Suppressor macrophage treated with lipopolysaccharide for 4 hours (primary cell): Measurements from ENCODE around the gene AGXT2.
"Not testable (repeated sequence)": the region's sequence is repeated elsewhere in the genome, so short reads cannot be mapped to it uniquely, and the experiment has no call there.

Source experiments
- DNase-seq: peaks from one replicate; pipeline ENCODE4 v3.0.0-alpha.2; 2020

Gene AGXT2

DNA sequence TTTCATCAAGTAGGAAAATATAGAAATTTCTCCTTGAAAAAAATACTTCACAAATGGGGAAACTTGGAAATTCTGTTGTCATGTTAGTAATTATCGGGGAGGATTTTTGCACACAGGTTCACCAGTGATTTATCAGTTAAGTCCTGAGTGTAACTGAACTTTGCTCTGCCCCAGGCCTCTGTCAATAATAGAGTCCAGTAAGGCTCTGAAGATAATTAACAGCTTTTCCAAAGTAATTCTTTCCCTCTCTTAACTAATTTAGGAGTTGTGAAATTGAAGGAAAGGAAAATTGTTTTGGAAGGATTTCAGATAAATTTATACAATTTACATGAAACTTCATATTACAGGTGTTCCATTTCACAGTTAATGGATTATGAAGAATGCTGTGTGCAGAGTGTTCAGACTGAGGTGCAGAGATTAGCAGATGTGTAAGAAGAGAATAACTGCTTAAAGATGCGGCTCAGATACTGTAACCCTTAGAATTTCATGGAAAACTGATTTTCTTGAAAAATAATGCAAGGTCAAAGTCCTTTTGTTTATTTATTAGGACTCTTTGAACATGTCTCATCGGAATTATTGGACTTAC, 2.9 kb upstream of the AGXT2 start:
- no peak for DNase-seq

DNA sequence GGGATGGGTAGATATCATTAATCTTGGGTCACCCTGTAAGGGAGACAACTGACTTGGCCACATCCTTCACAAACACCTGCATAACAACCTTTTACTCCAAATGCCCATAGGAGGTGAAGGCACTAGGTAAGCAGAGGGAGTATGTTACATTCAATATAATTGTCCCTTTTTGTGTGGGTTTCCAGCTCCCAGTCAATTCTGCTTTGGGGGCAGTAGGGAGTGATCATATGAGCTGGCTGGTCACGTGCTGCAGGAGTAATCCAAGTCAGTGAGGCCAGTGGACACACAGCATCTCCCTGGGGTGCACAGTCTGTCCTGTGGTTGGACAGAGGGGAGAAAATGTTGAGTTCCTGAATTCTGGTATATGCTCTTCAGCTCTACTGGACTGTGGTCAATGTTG, 1.2 kb upstream of the AGXT2 start:
- no peak for DNase-seq

DNA sequence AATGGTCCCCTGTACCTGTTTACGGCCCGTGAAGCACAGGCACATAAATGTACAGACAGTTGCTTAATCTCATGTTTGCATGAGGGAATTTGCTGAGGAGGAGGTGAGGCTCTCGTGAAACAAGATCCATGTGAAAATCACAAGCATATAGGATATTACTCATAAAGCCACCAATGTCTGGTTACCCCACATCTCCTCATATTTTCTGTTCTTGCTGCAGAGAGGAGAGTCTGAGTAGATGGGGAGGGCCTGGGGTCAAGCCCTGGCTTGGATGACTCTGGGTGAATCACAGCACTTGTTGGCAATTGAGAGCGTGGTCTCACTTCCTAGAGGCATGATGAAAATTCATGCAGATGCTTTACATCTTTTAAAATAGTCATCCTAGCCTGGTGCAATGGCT, 975 bp downstream of the AGXT2 start:
- peak; percentile 14 for DNase-seq

DNA sequence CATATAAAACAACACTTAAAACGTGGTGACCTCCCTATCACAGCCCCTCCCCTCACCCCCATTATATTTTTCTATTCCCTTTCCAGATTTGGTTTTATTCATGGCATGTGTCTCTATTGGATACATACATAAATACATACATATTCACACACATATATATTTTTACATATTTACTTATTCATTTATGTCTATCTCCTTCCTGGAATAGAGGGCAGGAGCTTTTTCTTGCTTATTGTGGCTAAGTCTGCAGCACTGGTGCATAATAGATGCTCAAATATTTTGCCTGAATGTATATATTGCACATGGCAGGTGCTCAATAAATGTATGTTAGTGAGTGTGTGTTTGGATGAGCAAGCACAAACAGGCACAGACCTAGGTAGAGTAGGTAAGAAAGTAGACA, 2.5 kb downstream of the AGXT2 start:
- DNase-seq, result no peak

DNA sequence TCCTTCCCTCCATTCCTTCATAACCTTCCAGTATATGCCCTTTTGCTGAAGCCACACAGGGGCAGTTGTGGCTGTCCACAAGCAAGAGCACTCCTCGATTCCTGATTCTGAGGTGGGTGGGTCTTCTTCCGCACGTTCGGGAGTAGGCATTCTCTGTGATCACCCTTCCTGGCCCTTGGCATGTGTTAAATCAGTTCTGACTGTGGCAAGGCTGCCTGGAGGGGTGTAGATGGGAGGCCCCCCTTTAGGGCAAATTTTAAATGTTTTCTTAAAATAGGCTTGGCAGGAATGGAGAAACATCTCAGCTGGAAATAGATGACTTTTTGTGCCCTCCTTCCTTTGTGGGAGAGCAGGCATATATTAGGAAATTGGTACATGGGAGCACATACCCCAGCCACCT, 3.1 kb downstream of the AGXT2 start:
- DNase-seq, result no peak

DNA sequence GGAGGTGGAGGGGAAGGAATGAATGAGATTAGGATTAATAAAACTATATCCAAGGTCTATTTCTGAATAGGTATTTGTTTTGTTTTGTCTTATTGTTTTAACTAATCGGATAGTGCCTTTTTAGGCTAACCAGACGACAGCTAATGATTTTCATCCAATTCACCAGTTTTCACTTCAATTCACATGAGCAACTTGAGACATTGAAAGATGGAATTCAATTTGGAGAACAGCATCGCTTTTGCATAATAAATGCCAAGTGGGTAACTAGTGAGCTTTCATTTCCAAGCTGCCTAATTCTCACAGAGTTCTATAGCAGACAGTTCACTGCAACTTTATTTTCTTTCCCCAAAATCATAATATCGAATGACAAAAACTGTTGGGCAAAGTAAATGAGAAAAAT, 5.0 kb downstream of the AGXT2 start:
- DNase-seq, result no peak

DNA sequence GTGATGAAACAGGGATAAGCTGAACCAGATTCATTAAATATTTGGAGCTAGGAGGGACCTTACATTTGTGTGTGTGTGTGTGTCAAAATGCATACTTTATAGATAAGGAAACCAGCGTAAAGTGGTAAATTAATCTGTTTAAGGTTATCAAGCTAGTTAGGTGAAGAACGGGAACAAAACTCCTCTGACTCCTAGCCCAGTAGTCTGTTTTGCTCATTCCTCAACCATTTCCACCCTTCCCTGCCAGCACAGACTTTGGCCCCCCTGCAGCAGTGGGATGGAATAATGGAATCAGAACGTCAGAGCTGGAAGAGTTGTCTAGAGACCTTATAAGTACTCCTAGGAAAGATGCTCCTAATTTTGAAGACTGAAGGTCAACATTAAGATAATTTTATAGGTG, 6.5 kb downstream of the AGXT2 start:
- DNase-seq, result no peak

DNA sequence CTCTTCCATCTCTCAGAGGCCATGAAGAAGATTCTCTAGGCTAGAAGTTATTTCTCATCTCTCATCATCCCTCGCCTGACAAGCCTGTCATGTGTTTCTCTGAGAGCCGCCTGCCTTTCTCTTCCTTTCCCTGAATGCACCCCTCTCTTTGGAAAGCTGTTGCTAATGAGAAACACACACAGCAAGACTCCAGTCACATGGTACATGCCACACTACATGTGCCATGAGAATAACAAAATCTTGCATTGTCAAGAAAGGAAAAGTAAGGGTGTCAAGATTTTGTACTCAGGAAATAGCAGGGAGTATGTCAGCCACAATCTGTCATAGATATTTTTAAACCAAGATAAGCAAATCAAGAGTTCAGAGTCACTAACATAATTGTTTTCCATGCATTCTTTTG, 8.9 kb downstream of the AGXT2 start:
- no peak for DNase-seq

DNA sequence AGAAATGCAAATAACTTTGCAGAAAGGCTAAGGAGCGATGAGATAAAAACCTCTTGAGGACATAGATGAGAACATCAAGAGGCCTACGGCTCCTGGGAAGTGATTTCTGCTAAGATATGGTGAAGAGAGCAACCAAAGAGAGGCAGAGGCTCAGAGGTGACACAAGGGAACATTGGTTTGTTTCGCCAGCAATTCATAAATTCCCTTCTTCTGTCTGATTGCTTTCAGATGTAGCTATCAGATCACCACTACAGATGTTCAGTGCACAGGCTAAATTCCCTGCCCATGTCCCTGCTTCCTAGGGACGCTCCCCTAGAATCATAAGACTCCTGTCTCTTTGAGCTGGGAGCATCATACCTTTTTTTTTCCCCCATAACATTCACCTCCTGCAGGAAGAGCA, 11.2 kb downstream of the AGXT2 start:
- no peak for DNase-seq

DNA sequence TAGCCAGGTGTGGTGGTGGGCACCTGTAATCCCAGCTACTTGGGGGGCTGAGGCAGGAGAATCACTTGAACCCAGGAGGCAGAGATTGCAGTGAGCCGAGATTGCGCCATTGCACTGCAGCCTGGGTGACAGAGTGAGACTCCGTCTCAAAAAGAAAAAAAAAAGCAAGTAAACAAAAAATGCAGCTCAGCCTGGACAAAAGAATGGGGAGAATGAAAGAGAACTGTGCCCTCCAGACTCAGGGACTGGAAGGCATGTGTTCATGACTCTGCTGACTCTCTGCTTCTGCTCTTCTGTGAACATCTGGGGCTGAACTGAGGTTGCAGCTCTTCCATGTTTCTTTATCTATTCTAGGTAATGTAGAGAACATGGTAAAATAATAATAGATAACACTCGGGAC, 11.8 kb downstream of the AGXT2 start:
- not testable (repeated sequence) for DNase-seq

DNA sequence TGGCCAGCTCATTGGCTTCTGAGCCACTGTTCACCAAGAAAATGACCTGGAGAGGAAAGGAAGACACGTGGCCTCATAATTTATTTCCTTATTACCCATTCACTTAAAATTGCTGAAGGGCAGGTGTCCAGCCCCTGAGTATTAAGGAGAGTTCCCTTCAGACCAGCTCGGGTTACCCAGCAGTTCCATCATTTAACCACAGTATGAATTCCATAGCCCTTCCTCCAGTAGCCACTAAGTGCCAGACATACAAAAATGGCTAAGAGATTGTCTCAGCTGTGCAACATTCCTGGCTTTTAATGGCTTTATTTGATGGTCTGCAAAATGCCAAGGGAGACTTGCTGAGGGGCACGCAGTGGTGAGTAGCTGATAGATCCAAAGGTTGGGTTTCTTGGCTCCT, 12.5 kb downstream of the AGXT2 start:
- DNase-seq, result no peak

DNA sequence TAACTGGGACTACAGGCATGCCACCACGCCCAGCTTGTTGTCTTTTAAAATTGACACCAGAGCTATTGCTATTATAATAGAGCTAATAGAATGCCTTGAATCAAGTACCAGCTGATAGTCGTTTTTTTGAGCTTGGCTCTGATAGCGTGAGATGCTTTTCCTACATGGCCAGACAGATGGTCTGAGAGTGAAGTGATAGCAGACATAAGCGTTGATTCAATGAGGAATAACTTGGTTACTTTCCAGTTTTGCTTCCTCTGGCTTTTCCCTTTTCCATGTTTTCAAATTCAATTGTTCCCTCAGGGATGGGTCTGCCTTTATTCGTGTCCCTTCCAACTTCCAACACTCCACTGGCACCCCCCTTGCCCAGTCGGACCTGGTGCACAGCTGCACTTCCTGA, 15.4 kb downstream of the AGXT2 start:
- DNase-seq, result no peak

DNA sequence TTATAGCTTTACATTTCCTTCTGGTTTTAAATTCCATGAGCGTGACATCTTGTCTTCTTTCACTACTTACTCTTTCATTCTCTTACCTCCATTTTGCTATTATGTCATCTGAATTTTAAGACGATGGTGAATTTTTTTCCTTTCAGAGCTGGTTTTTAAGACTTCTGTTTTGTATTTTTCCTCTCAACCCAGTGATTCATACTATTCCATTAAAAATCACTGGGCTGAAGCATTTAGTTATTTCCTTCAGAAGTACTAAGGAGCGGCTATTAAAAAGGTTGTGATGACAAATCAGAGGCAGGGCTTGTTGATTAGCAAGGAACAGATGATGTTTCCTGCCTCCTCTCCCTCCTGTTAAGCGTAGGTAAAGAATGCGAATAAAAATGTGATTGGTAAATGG, 16.5 kb downstream of the AGXT2 start:
- DNase-seq, result no peak

DNA sequence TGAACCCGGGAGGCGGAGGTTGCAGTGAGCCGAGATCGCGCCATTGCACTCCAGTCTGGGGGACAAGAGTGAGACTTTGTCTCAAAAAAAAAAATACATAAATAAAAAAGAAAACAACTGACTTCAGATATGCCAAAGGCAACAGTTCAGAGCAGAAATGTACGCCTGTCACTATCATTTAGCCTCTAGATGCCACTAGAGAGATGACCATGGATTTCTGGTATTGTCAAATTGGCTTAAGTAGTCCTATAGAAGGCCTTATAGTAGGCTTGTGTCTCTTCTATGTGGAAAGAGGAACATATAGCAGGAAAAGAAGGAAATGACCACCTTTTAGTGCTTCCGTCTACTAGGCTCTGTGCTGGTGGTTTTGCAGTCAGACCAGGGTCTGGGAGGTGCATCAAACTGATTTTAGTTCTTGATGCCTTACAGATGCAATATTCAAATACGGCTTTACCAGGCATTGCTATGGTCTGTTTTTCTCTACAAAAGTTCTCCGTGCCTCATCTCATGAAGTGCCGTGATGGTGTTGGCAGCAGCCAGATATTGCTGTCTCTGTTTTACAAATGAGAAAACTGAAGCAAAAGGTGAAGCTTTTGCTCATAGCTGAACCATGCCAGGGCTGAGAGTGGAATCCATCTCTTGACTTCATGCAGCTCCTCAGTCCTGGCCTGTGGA, 17.2 kb downstream of the AGXT2 start:
- DNase-seq, result peak; percentile 5

DNA sequence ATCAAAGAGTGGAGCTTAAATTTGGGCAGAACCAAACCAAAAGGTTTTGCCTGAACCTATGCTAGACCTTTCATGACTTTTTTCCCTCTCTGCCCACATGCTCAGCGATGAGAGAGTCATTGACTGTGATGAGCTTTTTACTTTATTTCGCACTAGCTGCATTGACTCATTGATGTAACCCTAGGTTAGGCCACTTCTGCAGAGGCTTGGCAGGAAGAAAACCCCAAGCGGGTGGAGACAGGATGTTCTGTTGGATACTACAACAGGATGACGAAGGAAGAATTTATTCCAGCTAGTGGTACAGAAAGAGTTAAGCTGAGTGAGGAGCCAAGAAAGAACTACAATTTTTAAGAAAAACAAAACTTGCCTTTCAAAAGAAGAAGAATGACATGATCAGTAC, 18.4 kb downstream of the AGXT2 start:
- peak; percentile 34 for DNase-seq

DNA sequence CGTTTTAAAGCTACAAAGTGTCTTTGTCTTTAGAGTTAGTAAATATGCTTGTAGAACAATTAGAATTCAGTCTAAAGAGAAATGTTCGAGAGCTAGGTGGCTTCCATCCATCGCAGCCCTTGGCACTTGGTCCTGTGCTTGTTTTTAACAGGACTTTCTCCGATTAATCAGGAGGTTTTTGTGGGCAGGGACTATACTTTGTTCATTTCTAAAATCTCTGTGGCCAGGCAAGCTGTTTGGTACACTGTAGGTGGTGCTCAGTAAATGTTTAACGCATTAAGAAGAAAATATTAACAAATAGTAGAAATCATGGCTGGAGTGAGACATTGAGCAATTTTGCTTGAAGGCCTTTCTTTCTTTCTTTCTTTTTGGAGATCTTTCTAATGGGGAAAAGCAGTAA, 20.8 kb downstream of the AGXT2 start:
- no peak for DNase-seq

DNA sequence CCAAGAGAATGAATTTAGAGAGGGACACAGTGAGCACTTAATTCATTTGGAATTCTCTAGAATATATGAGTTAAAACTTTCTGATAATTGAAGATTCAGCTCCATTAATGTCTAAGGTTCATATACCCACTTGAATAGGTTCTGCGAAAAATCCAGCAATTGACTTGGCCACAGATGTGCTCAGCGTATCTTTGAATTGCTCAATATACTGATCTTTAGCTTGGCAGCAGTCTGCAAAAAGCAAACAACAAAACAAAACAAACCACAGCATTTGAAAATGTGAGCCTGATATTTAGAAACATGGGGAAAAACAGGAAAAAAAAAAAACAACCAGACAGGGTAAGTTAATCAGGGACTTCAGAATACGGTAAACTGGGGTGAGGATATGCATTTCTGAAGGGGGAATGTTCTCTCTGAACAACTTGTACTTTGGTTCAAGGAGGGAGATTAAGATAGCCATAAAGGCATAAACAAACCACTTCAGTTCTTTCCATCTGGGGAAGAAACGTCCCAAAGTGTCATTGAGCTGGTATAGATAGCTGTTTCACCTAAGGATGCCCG, 21.4 kb downstream of the AGXT2 start:
- no peak for DNase-seq

DNA sequence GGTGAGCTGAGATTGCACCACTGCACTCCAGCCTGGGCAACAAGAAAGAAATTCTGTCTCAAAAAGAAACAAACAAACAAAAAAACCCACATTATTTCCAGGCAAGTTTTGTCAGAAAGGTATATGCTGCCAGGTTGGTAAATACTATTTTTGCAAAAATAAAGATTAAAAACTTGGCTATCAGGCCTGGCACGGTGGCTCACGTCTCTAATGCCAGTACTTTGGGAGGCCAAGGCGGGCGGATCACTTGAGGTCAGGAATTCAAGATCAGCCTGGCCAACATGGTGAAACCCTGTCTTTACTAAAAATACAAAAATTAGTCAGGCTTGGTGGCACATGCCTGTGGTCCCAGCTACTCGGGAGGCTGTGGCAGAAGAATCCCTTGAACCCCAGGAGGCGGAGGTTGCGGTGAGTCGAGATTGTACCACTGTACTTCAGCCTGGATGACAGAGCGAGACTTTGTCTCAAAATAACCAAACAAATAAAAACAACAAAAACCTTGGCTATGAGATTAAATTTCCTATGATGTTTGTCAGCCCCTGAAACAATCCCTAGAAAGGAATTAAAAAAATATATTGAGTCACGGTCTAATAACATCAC, 22.7 kb downstream of the AGXT2 start:
- DNase-seq, result no peak

DNA sequence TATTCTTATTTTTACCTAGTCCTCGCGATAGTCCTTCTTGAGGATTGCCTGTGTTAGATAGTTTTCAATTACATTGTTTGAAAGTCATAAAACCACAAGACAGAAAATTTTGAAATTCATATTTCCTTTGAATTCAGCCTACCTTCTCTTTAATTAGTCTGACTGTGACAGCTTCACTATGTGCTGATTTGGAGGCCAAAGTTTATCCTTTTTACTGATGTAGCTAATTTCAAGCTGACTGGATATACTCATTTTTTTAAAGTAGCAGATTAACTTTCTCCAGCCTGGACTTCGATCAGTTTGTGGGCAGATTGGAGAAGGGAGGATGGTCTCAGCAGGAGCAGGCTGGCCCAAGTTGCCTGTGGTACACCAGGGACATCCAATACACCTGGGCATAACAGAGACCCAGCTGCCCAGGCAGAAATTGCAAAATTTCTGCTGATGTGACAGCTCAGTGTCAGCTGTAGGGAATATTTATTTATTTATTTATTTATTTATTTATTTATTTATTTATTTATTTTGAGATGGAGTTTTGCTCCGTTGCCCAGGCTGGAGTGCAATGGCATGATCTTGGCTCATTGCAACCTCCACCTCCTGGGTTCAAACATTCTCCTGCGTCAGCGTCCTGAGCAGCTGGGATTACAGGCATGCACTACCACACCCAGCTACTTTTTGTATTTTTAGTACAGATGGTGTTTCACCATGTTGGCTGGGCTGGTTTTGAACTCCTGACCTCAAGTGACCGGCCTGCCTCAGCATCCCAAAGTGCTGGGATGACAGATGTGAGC, 24.2 kb downstream of the AGXT2 start:
- no peak for DNase-seq

DNA sequence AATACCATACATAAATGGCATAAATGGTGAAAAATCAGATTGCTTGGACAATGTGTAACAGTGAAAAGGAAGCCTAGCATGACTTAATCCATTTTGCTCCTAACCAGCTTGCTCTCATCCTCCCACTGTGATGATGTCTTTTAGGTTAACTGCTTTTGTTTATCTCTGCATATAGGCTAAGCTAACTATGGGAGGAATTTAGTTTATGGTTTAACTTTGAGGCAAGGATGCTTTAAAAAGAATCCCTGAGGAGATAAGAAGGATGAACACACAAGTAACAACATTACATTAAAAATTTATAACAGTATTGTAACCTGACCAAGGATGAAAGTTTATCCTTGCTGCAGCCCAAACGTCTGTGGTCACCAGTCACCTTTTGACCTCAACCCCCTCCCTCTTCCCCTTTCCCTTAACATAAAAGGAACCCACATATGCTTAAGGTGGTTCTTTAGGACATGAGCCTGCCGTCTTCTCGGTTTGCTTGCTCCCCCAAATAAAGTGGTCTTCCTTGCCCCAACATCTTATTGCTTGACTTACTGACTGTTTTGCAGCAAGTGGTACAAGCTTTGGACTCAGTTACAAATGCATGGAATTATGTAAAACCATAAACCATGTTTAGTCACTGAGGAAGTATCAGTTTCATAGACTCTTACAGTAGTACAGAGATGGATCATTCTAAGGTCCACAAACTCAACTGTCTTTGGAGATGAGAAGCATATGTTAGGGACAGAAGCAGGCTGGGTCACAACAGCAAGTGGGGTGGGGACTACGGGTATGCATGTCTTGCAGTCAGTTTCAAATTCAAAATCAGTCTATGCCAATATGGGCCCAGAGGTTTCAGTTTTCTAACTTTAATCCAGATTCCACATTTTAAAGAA, 31.3 kb downstream of the AGXT2 start:
- DNase-seq, result no peak

DNA sequence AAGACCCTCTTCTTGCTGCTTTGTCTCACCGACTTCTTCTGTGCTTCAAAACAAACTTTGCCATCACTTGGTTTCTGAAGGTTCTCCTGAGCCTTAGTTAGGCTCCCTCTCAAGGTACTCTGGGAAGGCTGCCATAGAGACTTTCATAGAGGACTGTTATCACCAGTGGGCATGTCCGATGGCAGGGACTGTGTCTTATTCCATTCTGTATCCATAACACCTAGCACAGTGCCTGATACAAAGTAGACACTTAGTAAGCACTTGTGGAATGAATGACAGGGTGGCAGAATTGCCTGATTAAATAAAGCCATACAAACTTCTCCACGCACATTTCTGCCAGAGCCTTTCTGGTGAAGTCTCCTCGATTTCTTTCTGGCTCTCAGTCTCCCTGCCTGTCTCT, 32.7 kb downstream of the AGXT2 start:
- no peak for DNase-seq

DNA sequence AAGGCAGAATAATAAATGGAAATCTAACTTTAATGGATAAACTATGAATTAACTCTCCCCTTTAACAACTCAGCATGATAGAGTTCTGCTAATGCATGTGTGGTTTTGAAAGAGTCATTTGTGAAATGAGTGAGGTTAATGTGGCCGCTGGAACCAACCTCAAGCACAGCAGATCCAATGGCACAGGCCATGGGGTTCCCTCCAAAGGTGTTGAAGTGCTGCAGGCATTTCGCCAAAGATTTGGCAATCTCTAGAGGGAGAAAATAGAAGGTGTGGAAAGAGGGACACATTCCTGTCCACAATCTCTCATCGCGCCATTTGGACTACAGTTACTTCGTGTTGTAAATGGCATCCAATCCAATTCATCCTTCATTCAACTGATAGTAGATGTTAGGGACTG, 35.0 kb downstream of the AGXT2 start:
- no peak for DNase-seq

DNA sequence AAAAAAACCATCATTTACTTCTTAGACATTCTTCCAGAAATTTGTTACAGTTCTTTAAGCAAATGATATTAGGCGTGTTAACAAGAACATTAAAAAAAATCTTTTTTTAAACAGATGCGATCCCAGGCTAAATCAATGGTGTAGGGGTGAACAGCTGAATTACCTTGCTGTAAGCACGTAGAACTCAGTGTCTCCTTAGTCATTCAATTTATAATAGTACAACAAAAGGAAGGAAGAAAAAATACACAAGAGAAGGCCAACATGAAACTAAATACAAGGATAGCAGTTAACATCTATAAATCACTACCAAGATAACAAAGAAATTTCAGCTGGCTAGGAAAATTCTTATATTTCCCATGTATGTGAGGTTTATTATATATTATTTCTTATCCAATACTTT, 35.4 kb downstream of the AGXT2 start:
- no peak for DNase-seq
